SK-N-SH treated with all-trans-retinoic acid at 6 μM for 48 hours (cell line): ENCODE results near the gene ERCC4.

Experiments
- BACH2 ChIP-seq: fragments of 250-450 bp; sonication (Bioruptor Pico); IDR thresholded peaks from 2 replicates; pipeline ENCODE4 v1.9.0; 2021; ENCODE audit warnings: mild to moderate bottlenecking, borderline replicate concordance
- ISL1 ChIP-seq: fragments of 250-450 bp; sonication (Bioruptor Pico); IDR thresholded peaks from 2 replicates; pipeline ENCODE4 v2.1.2; 2022; ENCODE audit warnings: mild to moderate bottlenecking, moderate library complexity
- OSR1 ChIP-seq: fragments of 250-450 bp; sonication (Bioruptor Pico); IDR thresholded peaks from 2 replicates; pipeline ENCODE4 v1.8.0; 2022; ENCODE audit warnings: moderate library complexity, mild to moderate bottlenecking, inconsistent platforms
- RARB ChIP-seq: fragments of 250-450 bp; sonication (Bioruptor Pico); IDR thresholded peaks from 2 replicates; pipeline ENCODE4 v1.8.0; 2021; ENCODE audit warnings: mild to moderate bottlenecking, moderate library complexity
- TOX ChIP-seq: fragments of 250-450 bp; sonication (Bioruptor Pico); IDR thresholded peaks from 2 replicates; pipeline ENCODE4 v1.8.0; 2021; ENCODE audit warnings: mild to moderate bottlenecking, moderate library complexity, borderline replicate concordance
- ZC3H10 ChIP-seq: fragments of 250-450 bp; sonication (Bioruptor Pico); IDR thresholded peaks from 2 replicates; pipeline ENCODE4 v1.5.1; 2021; ENCODE audit warnings: mild to moderate bottlenecking, moderate library complexity
- ZNF8 ChIP-seq: fragments of 450-650 bp; formaldehyde crosslinking; IDR thresholded peaks from 2 replicates; pipeline ENCODE4 v1.5.0; 2020; ENCODE audit warnings: mild to moderate bottlenecking, moderate library complexity
- TF ChIP-seq, protein P1 (sequence below): fragments of 250-450 bp; sonication (Bioruptor Pico); IDR thresholded peaks from 2 replicates; pipeline ENCODE4 v1.8.0; 2020; ENCODE audit warnings: mild to moderate bottlenecking, moderate library complexity, borderline replicate concordance

DNA sequence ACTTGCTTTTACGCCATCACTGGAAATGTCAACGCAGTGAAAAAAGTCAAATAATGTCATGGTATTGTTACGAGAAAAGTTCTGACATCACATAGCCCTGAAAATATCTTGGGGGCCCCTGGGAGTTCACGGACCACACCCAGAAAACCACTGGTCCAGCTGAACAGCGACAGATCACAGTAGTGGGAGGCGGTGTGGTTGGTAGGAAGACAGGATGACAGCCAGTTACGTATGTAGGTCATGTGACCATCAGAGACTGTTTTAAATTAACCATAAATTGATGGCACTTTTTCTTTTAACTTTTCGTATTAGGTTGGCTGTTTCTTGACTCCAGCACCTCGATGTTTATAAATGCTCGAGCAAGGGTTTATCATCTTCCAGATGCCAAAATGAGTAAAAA, 11.9 kb downstream of the ERCC4 start:
- TF ChIP-seq TOX (no peak), ISL1 (no peak), ZNF8 (no peak), RARB (CRISPR knock-in tag) (no peak), BACH2 (CRISPR knock-in tag) (no peak), ZC3H10 (CRISPR knock-in tag) (no peak), OSR1 (CRISPR knock-in tag) (no peak)
- TF ChIP-seq, protein P1, sequence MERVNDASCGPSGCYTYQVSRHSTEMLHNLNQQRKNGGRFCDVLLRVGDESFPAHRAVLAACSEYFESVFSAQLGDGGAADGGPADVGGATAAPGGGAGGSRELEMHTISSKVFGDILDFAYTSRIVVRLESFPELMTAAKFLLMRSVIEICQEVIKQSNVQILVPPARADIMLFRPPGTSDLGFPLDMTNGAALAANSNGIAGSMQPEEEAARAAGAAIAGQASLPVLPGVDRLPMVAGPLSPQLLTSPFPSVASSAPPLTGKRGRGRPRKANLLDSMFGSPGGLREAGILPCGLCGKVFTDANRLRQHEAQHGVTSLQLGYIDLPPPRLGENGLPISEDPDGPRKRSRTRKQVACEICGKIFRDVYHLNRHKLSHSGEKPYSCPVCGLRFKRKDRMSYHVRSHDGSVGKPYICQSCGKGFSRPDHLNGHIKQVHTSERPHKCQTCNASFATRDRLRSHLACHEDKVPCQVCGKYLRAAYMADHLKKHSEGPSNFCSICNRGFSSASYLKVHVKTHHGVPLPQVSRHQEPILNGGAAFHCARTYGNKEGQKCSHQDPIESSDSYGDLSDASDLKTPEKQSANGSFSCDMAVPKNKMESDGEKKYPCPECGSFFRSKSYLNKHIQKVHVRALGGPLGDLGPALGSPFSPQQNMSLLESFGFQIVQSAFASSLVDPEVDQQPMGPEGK, result no peak
